Pancreas (tissue), 10 donors: ENCODE results near the gene PROZ. TPM values are rescaled to one million over a fixed set of nuclear protein-coding genes. Genes with fewer than 3 reads are reported as not detected.

Experiments used
- ATAC-seq, 4 donors: fragments of 200-7000 bp; cut with Tn5 transposase; one replicate each; pipeline versions ENCODE4 v1.8.0 to v1.9.1; 2020; ENCODE audit warnings: mild to moderate bottlenecking in 4 of 4, moderate library complexity in 4 of 4
- DNase-seq, 6 donors: peaks; one replicate each; pipeline ENCODE4 v3.0.0-alpha.2; 2020
- FAIRE-seq: peaks from 2 replicates; lab custom pipeline; 2012; peaks lifted over from hg19 to GRCh38; lab: Jason Lieb, UNC
- H3K27ac ChIP-seq, 4 donors: fragments of 200-600 bp; sonication (generic); 1 replicate in 3 of 4; 2 replicates in 1 of 4; pipeline versions ENCODE4 v1.5.0 to v1.8.0; 2020
- H3K27me3 ChIP-seq, 4 donors: fragments of 200-600 bp; one replicate each; pipeline ENCODE4 v1.8.0; 2021
- H3K36me3 ChIP-seq, 3 donors: fragments of 200-600 bp; sonication (generic) in 1 of 3; one replicate each; pipeline versions ENCODE4 v1.5.0 to v1.8.0; 2020 to 2021
- H3K4me1 ChIP-seq, 3 donors: fragments of 200-600 bp; one replicate each; pipeline ENCODE4 v1.8.0; 2021
- H3K4me3 ChIP-seq, 4 donors: fragments of 200-600 bp; sonication (generic) in 2 of 4; one replicate each; pipeline versions ENCODE4 v1.5.0 to v1.8.0; 2020 to 2021
- H3K9me3 ChIP-seq, 4 donors: fragments of 200-600 bp; one replicate each; pipeline ENCODE4 v1.8.0; 2021
- CTCF ChIP-seq, 4 donors: fragments of 200-600 bp; sonication (generic) in 3 of 4; IDR thresholded peaks; one replicate each; pipeline versions ENCODE4 v1.5.0 to v1.8.0; 2021; ENCODE audit warnings: antibody characterized with exemption in 4 of 4
- WGBS, 2 donors: extraction: QIAGEN DNeasy Blood & Tissue Kit; methylation state at CpG; one replicate each; pipeline ENCODE4 v1.1.7; 2013; 5-methylcytosine and 5-hydroxymethylcytosine counted together
- intact Hi-C, 3 donors: fragments of 100-400 bp; cut with DNase I; formaldehyde crosslinking; loops; one replicate each; pipeline versions ENCODE4 v1.11.1 to v1.14.2; 2022
- polyA plus RNA-seq, 2 donors: library from polyadenylated mRNA; stranded (reverse); fragments of 200-250 nt; gene quantifications; one replicate each; pipeline ENCODE4 v1.2.3, GENCODE V29; 2013
- total RNA-seq, 6 donors: library from RNA; stranded (reverse); fragmentation: NEBNext Ultra II Directional in 4 of 6; extraction: Animal tissue kit (Norgen Biotek cat#: 25700) in 4 of 6; gene quantifications; one replicate each; pipeline versions ENCODE4 v1.2.1 to v1.2.4, GENCODE V29; 2021 to 2023
- donor health status: healthy with polysubstance abuse.
- donor health status: DM: no; HTN: no; CAD: no; lungs with moderate emphysema.
- donor health status: DM: no; HTN: no; CAD: no.
- donor health status: control.
- donor health status: control.
- donor health status: Bipolar disorder and iron deficiency.
- donor health status: DM: yes; HTN: yes; CAD: no.
- donor health status: DM: no; HTN: no; CAD: no.
- donor health status: DM: no; HTN: no; CAD: no.
- donor health status: DM: yes; HTN: yes; CAD: no.

The PROZ gene
- total and polyA plus RNA-seq, 8 donors: 0.05 TPM; not detected in 7

GRCh38 chr13:113121928-113122471, 36.4 kb upstream of the PROZ start:
- FAIRE-seq (no peak), ATAC-seq (no peak), DNase-seq (peak in 1 of 6 donors; percentile 33)
- WGBS, 2 donors: 62 to 71% methylated on average over 16 of the region's 16 CpGs
- H3K36me3 ChIP-seq: no peaks in the 10 kb centered on the region
- no peak for TF ChIP-seq CTCF (IDR thresholded peaks at IDR 0.05)
- no peak overlapping the region for H3K4me3 ChIP-seq
- H3K9me3 ChIP-seq: no peaks in the 10 kb centered on the region
- no peaks in the 10 kb centered on the region for H3K4me1 ChIP-seq
- intact Hi-C loops: no loop called here
- H3K27ac ChIP-seq: no peak overlapping the region
- no peaks in the 10 kb centered on the region for H3K27me3 ChIP-seq

GRCh38 chr13:113122550-113123225, 35.8 kb upstream of the PROZ start, which contains the start of gene F10:
TSS of gene F10 (plus strand) at chr13:113122799. CDS start at chr13:113122856, 57 bp downstream.
- Histone ChIP-seq H3K36me3 (no peaks in the 10 kb centered on the region), H3K4me1 (no peaks in the 10 kb centered on the region), H3K27me3 (no peaks in the 10 kb centered on the region), H3K27ac (no peak within 1 kb of the TSS), H3K4me3 (no peak within 1 kb of the TSS), H3K9me3 (no peaks in the 10 kb centered on the region)
- no peak for TF ChIP-seq CTCF (IDR thresholded peaks at IDR 0.05)
- 17 to 18% methylated on average over 23 of the region's 23 CpGs for WGBS, 2 donors
- ATAC-seq: peak; percentile 69 to 97 (median 92)
- peak in 5 of 6 donors; percentile 43 to 77 (median 61) for DNase-seq
- no peak for FAIRE-seq
- intact Hi-C loops: no loop called here

DNA sequence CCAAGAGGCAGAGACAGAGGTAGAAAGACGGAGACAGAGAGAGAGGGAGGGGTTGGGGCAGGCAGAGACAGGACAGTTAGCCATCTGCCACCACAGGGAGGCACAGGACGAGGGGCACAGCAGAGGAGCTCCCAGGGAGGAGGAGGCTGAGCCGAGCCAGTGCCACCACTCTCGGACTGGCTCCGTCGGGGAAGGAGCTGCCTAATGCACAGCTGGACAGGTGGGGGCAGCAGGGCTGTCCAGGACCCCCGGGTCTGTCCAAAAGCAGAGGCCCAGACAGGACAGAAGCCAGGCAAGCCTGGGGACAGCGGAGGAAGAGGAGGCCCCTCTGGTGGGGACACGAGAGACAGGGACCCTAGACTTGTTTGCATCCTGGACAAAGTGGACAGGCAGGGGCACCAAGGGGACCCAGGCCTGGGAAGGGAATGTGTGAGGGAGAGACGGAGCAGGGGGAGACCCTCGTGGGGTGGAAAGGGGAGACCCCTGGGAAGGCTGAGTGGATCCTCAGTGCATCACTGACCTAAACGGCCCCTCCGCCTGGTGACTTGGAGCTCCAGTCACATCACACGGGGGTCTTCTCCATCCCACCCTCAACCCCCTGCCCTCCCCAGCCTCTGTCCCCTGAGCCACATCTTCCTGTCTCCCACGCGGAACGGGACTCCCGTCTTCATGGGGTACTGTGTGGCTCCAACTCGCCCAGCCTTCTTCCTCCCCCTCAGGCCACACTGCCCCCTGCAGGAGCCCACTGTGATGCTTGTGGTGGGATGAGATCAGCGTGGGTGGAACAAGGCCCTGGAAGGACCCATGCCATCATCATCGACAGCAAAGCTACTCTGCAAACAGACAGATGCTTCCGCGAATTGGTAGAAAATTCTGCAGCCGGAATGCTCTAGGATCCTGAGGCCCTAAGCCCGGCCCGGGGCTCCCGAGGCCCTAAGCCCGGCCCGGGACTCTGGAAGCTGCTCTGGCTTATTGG, 34.9 kb upstream of the PROZ start:
- Histone ChIP-seq H3K4me3 (no peak overlapping the region), H3K27ac (no peak overlapping the region), H3K36me3 (no peaks in the 10 kb centered on the region), H3K4me1 (no peaks in the 10 kb centered on the region), H3K9me3 (no peaks in the 10 kb centered on the region), H3K27me3 (no peaks in the 10 kb centered on the region)
- no peak for DNase-seq
- peak in 2 of 4 donors; percentile 8 to 23 for ATAC-seq
- FAIRE-seq: no peak
- 86 to 90% methylated on average over 28 to 29 of the region's 29 CpGs for WGBS, 2 donors
- no peak for TF ChIP-seq CTCF (IDR thresholded peaks at IDR 0.05)
- intact Hi-C loops: no loop called here

- intact Hi-C loops: no loop called here
- H3K4me3 ChIP-seq: no peak overlapping the region
- H3K36me3 ChIP-seq: no peaks in the 10 kb centered on the region
- ATAC-seq: no peak
- H3K4me1 ChIP-seq: no peaks in the 10 kb centered on the region
- no peak for DNase-seq
- H3K9me3 ChIP-seq: no peaks in the 10 kb centered on the region
- H3K27ac ChIP-seq: no peak overlapping the region
- no peaks in the 10 kb centered on the region for H3K27me3 ChIP-seq
- WGBS, 2 donors: 92 to 95% methylated on average over 19 of the region's 19 CpGs
- no peak for FAIRE-seq
- TF ChIP-seq CTCF (IDR thresholded peaks at IDR 0.05): no peak
Observed at GRCh38 chr13:113124211-113124970, 34.1 kb upstream of the PROZ start.
